Parietal lobe (tissue), 2 donors: Measurements from ENCODE around the gene CLCN2. TPM values are rescaled to one million over a fixed set of nuclear protein-coding genes. Genes with fewer than 3 reads are reported as not detected.

ENCODE experiments used
- small RNA-seq: library from RNA; depleted of rRNA; stranded (forward); fragments of <200 nt; gene quantifications from one replicate; pipeline ENCODE3, GENCODE V24; 2014; ENCODE audit warnings: low replicate concordance
- total RNA-seq: library from RNA; depleted of rRNA; stranded (reverse); fragments of >200 nt; gene quantifications from one replicate; pipeline ENCODE4 v1.2.3, GENCODE V29; 2014

Gene CLCN2
- total RNA-seq = 15.0 TPM

DNA sequence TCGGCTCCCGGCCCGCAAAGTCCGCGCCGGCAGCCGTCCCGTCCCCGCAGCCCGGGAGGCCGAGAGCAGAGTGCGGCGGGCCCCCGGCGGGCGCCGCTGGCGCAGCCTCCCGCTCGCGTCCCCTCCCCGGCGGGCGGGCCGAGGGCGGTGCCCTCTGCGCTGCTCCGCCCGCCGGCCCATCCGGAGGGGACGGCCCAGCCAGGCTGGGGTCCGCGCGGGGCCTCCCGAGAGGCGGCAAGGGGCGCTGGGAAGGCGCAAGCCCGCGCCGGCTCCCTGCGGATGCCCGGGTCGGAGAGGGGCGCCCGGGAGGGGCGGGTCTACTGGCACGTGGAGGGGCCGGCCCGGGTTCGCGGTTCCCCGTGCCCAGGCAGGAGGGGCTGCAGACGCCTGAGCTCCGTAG is at the start of gene CLCN2, which contains the start of gene POLR2H:
TSS of gene CLCN2 (minus strand) at position 74 of the 400 bp plus-strand sequence. CDS start 126 bp downstream, outside the sequence.
TSS of gene POLR2H (plus strand) at position 179 of the 400 bp plus-strand sequence. CDS start 1,783 bp downstream, outside the sequence.

DNA sequence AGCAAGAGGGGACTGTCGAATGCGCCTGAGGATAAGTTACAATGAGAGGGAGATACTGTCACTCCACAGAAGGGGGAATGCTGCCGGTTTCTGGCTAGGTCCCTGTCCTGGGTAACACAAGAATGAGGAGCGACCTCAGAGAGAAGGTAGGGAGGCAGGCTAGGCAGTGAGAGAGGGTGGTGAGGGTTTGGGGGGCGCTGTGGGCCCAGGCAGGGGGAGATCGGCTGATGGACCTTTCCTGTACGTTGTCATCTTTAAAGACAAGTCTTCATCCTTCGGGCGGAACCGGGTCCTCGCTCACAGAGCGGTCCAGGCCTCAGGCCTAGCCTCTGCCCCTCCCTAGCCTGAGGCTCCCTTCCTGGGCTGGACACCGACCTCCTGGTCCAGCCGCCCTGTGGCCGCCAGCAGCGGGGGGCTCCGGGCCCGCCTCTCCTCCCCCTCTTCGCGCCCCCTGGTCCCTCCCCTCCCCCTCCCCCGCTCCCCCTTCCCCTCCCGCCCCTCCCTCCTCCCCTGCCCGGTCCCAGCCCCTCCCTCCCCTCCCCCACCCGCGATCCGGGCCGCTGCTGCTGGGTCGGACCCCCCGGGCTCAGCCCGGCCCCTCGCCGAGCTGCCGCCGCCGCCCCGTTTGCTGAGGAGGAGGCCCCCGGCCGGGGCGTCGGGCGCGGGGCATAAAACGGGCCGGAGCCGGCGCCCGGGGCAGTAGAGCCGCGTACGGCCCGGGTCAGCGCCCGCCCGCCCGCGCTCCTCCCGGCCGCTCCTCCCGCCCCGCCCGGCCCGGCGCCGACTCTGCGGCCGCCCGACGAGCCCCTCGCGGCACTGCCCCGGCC is 18.2 kb upstream of the CLCN2 start, which contains the start of gene CHRD:
TSS of gene CHRD (plus strand) at position 697 of the 827 bp plus-strand sequence. CDS start 265 bp downstream, outside the sequence.

DNA sequence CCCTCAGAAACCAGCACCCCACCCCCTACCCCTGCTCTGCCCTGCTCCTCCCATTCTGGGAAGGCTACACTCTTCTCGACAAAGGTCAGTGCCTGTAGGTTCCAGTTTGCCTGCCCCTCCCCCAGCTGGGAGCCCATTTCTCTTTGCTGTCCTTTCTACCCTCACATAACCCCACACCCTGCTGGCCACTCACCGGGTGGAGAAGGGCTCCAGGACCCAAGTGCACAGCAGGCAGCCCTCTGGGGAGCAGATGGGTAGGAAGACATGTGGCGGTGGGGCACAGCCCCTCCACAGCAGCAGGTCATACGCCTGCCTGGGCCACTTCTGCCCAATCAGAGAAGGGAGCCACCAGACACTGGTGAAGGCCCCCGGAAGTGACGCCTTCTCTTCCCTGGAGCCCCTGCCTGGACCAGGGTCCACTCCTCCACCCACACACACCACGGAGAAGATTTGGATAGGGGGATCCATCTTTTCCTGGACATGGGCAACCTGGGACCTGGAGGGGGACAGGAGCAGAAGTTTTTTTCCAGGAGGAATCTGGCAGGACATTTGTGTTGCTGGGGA is 16.6 kb upstream of the CLCN2 start, which contains the start of gene THPO:
TSS of gene THPO (minus strand) at position 326 of the 564 bp plus-strand sequence. CDS start 1,948 bp downstream, outside the sequence.

GRCh38 chr3:184337399-184337714 is 24.0 kb downstream of the CLCN2 start, which contains the start of gene FAM131A:
Gene FAM131A, plus strand, starts transcription at chr3:184337600. Its CDS starts 31 bp downstream, at chr3:184337631.

GRCh38 chr3:184314363-184314699 is 47.1 kb downstream of the CLCN2 start, which contains the start of gene EIF4G1:
Gene EIF4G1, plus strand, starts transcription at chr3:184314606. Its CDS starts 1,191 bp downstream, at chr3:184315797.

GRCh38 chr3:184298759-184299487 is 62.5 kb downstream of the CLCN2 start, which contains the start of gene PSMD2:
Gene PSMD2, plus strand, starts transcription at chr3:184299241. Its CDS starts 26 bp downstream, at chr3:184299267.

Small RNA genes within 50 kb of the gene (small RNA-seq; reads per million reads assigned to genes)
- gene SNORD66 = 427 reads per million, percentile 97 among the genes with 10 or more reads in this experiment

Other genes with a start within 250 kb of the CLCN2 start
- gene EIF2B5, start 226.2 kb downstream of the CLCN2 start, total RNA-seq = 61.7 TPM
- gene DVL3, start 206.2 kb downstream of the CLCN2 start, total RNA-seq = 51.6 TPM
- 295 TPM for gene AP2M1, start 186.8 kb downstream of the CLCN2 start, total RNA-seq
- 79.2 TPM for gene ABCF3, start 175.4 kb downstream of the CLCN2 start, total RNA-seq
- gene VWA5B2, start 132.0 kb downstream of the CLCN2 start, total RNA-seq = 0.63 TPM
- gene ALG3, start 112.6 kb downstream of the CLCN2 start, total RNA-seq = 15.7 TPM
- gene EEF1AKMT4, start 111.9 kb downstream of the CLCN2 start, total RNA-seq = 0.63 TPM
- gene CAMK2N2, start 100.1 kb downstream of the CLCN2 start, total RNA-seq = 3.4 TPM
- 6.9 TPM for gene ECE2, start 85.6 kb downstream of the CLCN2 start, total RNA-seq
- 260 TPM for gene PSMD2, start 62.4 kb downstream of the CLCN2 start, total RNA-seq
- 118 TPM for gene EIF4G1, start 47.0 kb downstream of the CLCN2 start, total RNA-seq
- 62.6 TPM for gene FAM131A, start 24.0 kb downstream of the CLCN2 start, total RNA-seq
- gene POLR2H, start 105 bp upstream of the CLCN2 start, total RNA-seq = 44.1 TPM
- gene THPO, start 16.6 kb upstream of the CLCN2 start, total RNA-seq = 0.63 TPM
- gene CHRD, start 18.4 kb upstream of the CLCN2 start, total RNA-seq = 12.5 TPM
- 5.3 TPM for gene EPHB3, start 200.2 kb upstream of the CLCN2 start, total RNA-seq